HG02642 (cell line): ENCODE data around the gene TSPAN9.

Experiments
- ATAC-seq: cut with Tn5 transposase; IDR thresholded peaks from one replicate; pipeline ENCODE4 v1.9.1; 2021; ENCODE audit warnings: mild to moderate bottlenecking; ENCODE audit not compliant: unreplicated experiment, poor library complexity

TSPAN9 gene

DNA sequence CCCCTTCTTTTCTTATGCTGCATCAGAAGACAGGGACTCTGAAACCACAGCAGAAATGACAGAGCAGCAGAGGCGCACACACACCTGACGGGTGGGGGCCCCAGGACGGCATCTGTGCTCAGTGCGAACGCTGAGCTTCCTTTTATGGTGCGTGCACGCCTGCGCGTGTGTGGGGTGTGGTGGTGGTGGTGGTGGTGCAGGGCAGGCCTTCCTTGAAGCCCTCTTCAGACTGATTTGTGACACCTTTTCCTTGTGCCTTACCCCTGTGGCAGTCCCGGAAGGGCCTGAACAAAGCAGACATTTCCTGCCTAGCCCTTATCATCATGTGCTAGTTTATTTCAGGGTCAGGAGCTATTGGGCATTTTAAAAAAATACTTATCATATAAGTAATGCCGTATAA is 75.7 kb downstream of the TSPAN9 start:
- ATAC-seq: no peak

DNA sequence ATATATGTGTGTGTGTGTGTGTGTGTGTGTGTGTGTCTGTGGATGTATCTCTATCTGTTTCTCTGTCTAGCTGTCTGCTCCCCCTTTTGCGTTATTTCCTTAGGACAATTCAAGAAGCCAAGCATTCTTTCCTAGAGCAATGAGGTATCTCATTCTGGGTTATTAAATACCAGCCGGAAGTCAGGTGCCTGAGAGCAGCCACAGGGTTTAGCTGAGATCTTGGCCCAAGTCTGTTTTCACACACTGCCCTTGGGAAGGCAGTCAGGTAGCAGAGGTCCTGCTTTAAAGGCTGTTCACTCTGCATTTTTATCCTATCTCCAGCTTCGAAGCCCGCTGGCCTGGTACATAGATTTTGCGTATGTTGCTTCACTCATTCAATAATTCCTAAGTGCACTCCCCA is 76.8 kb downstream of the TSPAN9 start:
- ATAC-seq: no peak

DNA sequence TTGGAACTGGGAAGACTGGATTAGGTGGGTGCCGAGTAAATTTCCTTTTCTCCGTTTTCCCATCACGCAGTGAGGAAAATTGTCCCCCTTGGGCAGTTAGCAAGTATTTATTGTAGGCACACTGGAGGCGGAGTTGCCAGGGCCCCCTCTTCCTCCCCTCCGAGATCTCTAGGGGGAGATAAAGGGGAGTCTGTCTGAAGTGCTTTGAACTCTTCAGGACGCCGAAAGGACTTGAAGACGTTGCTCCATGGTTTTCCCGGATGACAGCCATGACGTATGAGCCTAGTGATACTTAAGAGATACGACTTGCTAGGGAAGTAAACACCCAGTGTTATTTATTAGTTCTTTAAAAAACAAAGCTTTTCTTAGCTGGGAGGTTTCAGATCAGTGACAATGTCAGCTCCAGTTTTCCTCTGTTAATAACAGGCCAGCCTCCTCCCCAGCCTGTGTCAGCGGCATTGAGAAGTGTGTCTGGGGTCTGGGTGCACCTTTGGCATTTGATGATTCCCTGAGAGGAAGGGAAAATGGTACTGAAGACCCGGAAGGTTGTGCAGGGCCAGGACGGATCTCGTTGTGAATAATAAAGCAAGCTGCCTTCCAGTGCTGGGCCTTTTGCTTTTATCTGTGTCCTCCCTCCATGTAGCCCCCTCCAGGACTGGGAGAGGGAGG is 78.7 kb downstream of the TSPAN9 start:
- ATAC-seq: no peak

DNA sequence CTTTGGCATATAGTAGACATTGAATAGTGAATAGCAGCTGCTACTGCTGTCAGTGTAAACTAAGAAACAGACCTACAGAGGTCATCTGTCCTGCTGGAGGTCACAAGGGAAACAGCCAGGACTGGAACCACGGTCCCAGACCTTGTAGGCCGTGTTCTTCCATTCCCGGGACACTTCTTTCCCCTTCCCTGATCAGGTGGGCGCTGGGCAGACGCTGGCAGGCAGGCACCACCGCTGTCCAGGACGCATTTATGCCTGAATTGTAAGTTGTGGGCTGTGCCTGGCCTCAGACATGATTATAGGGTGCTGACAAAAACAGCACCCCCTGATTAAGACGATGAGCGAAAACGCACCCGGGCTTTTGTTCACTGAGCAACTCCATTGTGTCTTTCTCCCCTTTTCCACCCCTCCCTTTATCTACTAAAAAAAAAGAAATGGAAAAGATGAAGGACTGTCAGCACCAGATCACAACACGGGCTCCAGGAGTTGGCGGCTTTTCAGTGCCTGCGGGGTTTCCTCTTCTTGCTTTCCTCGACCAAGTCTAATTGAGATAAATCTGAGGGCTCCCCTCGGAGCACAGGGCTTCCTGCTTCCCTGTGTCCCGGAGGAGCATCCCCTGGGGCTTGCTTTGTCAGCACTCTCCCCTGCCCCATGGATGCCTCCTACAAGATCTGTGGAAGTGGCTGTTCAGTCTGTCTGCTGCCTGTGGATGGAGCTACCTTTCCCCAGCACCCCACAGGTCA is 80.6 kb downstream of the TSPAN9 start:
- no peak for ATAC-seq

DNA sequence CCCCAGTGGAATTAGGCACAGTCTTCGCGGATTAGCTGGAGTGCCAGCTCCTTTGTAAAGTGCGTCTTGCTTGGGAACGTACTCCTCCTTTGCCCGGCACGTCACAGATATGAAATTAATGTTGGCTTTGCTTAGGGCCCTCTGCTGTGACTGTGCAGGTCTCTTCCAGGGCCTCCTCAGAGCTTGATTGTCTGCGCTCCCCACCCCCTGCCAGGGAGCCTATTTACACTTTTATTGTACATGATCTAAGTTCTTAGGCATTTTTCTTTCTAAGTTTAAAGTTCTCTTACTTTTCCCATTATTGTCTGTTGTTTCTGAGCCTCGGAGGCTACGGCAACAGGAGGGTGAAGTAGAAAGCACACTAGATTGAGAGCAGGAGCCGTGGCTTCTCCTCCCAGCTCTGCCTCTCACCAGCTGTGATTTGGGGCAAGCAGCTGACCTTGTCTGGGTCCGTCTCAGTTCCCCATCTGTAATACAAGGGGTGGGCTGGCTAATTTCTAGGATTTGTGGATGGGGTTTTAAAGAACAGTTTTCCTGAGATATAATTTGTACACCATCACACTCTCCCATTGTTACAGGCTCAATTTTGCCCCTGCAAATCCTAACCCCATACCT is 81.8 kb downstream of the TSPAN9 start:
- ATAC-seq: no peak

DNA sequence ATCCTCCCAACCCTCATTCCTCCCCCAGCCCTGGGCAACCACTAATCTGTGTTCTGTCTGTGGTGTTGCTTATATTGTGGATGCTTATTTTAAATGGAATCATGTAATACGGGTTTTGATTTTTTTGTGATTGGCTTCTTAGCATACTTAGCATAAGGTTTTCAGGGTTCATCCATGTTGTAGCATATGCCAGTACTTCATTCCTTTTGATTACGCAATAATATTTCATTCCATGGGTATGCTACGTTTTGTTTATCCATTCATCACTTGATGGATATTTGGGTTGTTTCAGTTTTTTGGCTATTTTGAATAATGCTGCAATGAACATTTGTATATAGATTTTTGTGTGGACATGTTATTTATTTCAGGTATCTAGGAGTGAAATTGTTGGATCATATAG is 82.9 kb downstream of the TSPAN9 start:
- no peak for ATAC-seq

DNA sequence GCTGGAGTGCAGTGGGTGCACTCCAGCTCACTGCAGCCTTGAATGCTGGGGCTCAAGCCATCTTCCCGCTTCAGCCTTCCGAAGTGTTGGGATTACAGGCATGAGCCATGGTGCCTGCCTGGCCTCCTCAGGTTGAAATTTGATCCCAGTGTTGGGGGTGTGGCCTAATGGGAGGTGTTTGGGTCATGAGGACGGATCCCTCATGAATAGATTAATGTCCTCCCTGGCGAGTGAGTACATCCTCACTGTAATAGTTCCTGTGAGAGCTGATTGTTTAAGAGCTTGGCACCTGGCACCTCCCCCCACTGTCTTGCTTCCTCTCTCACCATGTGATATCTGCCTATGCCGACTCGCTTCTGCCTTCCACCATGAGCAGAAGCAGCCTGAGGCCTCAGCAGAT is 84.7 kb downstream of the TSPAN9 start:
- ATAC-seq: no peak

DNA sequence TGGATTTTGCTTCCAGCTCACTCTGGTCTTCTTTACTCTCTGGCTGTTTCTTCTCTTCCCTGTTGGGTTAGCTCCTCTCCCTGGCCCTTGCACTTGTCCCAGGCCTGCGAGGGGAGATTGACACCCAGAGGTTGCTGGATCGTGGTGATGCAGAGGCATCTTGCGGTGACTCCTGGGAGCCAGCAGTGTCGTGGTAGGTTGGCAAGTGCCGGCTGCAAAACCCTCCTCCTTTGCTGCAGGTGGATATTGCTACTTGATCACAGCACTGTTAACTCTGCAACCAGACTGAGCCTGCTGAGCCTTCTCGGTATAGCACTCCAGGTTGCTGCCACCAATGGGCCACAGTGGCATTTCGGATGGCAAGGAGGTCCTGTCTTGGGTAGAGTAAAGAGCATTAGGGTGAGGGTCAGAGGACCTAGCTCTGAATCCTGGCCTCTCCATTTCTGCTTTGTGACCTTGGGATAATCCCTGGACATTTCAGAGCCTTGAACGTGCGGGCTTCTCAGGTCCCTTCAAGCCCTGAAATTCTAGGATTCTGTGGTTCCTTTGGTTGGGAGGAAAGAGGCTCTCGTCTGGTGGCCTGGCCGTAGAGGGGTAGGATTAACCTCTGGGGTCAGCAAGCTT is 87.4 kb downstream of the TSPAN9 start:
- no peak for ATAC-seq

DNA sequence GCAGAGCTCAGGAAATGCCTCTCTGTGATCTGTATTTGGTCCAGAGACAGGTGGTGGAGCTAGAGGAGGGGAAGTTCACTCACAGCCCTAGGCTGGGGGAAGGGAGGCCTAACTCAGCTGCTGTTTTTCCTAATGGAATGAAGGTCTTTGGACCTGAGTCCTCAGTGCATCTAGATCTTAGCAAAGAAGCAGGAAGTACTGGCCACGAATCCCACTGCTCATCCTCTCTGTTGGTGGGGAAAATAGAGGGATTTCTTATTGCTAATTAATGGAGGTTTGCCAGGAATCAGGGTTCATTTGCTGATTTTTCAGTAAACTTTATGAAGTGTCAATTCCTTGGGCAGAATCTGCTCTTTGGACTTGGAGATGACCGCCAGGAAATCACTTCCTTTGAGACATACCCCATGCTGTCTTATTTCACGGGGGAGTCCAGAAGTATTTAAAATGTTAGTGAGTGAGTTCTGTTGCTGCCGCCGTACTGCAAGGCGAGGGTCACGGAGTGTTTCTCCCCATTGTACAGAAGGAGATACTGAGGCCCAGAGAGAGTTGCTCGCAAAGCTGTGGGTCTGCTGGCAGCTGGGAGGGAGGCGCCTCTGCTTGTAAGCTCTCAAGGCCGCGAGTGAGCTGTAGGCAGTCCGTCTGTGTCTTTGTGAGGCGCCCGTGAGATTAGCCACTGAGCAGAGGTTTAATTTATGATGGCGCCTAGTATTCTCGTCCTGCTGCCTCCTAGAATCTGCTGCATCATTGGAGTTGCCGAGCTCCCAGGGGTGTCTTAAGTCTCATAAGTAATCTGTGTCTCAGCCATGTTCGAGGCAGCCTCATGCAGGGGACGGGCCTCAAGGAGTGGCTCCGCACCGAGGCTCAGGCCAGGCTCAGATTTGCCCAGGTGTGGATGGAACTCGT is 88.2 kb downstream of the TSPAN9 start:
- ATAC-seq: no peak

DNA sequence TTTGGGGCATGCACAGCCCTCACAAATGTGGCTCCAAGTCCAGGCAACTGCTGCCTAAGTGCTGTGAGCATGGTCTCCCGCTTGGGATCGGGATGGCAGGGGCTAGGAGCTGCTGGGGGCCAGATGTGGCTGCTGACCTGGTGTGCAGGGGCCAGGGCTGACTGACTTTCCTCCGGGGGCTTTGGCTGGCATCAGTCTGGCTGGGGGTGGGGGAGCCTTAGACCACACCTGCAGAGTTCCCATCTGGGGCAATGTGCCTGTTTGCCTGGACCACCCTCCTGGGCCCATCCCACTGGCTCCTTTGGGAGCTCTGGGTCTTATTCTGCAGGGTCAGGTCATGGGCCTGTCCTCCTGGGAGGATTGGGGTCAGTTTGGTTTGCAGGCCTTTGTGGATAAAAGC is 90.5 kb downstream of the TSPAN9 start:
- no peak for ATAC-seq

DNA sequence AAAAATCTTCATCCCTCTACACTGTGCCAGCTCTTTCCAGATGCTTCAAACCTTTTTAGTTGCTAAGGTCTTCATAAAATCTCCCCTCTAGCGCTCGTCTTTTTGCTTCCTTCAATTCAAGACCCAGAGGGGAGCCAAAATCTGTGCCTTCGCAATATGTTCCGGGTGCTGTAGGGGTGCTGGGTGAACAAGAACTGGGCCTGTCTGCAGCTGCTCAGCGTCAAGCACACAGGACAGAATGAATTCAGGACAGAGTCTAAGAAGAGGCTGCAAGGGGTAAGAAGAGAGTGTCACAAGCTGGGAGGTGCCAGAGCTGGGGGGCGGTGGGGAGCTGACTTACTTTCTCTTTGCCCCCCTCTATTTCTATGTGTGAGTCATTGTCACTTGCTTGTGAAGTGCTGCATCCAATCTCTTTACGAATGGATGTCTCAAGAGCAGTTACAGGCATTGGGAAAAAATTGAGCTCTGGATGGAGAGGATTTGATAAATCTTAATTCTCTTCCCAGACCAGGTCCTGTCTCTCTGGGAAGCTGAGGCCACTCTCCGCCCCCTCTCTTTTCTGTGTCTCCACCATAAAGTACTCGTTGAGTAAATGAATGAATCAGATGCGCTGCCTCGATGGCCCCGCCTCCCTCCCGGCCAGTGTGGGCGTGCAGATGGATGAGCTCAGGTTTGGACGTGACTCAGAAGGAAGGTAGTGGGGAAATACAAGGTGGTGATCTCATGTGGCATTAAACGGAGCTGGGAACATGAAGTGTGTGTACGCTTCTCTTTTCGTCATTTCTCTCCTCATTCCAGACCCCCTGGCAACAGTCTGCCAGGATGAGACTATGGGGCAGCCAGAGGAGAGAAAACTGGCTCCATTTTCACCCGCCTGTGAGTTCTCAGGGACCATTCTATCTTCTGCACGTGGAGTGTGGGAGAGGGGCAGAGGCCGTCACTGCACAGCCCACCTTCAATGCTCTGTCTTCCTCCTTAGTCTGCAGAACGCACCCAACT is 91.3 kb downstream of the TSPAN9 start:
- ATAC-seq: no peak

DNA sequence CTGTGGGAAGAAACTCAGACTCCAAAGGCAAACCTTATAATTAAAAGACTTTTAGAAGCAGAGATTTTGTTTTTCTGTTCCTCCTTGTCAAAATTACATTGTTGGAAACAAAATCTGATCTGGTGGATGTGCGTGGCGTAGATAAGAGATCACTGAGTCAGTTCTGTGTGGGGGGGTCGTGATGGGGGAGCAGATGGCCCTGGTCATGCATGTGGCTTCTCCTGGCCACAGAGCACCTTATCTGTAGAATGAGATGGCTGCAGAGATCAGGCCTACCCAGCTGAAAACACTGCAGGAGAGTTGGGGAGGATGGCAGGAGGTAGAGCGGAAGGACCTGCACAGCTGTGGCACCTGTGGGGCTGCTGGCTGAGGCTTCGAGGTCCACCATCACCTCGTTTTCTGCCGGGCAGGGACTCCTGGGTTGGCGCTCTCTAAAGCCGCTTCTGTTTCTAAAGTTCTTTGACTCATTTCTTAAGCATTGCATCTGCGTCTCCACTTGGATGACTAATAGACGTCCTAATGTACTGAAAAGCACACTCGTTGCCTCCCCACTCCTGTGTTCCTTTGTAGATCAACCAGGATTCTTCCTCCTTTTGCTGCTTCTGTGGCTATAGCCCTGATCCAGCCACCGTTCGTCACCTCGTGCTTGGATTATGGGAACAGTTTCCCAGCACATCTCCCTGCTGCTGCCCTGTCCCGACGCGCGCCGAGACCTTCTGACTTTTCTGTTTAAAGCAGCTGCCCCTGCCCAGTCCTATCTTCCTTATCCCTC is 93.4 kb downstream of the TSPAN9 start:
- no peak for ATAC-seq

DNA sequence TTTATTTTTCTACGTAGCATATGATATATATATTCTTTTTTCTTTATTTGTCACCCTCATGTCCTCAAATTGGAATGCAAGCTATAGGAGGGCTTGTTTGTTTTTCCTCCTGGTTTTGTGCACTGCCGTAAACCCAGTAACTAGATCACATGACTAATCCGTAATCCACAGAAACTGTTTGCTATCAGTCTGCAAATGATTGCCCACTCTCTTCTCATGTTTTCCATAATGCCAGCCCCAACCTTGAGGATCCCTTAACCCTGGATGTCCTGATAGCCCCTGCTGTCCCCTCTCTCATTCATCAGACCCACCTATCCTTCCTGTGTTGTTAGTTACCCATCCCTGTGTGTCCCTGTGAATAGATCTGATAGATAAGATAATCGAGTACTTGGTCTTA is 94.0 kb downstream of the TSPAN9 start:
- no peak for ATAC-seq

DNA sequence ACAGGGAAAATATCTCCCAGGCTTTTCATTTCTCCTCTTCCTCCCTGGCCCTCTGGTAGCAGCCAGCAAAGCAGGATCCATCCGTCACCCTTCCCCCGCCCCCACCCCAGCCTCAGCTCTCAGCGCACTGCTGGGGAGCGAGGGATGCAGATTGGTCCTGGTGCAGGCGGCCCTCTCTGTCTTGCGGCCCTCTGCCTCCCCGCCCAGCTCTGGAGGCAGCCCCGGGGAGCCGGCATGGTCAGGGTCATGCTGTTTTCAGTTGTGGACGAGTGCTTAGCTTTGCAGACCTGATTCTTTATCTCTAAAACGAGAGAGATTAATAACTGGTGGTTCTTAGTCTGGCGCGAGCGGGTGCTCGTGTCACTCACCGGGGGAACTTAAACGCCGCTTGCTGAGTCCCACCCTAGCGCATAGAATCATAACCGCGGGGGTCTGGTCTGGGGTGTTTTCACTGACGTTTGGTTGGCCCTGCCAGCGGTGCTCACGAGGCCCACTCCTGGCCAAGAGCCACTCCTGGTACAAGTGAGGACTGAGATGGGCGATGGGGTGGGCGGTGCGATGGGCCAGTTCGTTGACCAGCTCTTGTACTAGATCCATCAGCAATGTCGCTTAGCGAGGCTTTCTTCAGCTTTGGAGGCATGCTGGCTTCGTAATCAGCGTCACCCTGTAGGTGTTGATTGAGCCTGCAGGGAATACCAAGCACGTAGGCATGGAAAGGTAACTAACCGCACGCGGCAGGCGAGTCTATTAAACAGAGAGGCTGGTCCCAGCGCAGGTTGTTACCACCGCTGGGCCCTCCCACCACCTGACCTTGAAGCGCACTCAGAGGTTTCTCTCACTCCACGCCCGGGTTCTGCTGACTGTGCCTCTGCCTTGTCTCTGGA is 95.2 kb downstream of the TSPAN9 start:
- ATAC-seq: no peak

DNA sequence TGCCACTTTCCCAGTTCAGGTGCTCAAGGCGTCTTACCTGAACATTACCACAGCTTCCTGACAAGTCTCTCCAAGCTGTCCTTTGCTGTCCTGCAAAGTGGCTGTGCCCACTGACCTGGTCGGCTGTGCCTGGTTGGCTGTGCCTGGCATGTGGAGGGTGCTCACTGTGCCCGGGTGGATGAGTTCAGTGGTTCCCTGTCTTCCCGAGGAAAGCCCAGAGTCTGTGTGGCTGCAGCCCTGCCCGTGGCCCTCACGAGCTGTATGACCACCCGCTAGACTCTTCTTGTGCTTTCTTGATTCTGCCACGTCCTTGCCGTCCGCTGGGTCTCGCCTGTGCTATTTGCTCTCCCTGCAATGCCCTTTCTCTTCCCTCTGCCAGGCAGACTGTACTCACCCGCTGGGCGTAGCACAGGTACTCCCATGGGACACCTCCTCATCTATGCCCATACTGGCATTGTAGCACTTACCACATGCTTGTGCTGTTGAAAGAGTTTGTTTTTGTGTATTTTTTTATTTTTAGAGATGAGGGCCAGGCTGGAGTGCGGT is 95.9 kb downstream of the TSPAN9 start:
- ATAC-seq: no peak

DNA sequence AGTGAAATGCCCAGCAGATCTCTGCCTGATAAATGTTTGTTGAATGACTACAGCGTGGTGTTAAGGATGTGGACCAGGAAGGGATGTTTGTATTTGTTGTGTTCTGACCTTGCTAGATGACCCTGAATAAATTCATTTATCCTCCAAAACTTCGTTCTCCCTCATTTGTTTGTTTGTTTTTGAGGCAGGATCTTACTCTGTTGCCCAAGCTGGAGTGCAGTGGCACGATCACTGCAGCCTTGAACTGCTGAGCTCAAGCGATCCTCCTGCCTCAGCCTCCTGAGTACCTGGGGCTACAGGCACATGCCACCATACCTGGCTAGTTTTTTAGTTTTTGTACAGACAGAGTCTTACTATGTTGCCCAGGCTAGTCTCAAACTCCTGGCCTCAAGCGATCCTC is 96.7 kb downstream of the TSPAN9 start:
- ATAC-seq: no peak

DNA sequence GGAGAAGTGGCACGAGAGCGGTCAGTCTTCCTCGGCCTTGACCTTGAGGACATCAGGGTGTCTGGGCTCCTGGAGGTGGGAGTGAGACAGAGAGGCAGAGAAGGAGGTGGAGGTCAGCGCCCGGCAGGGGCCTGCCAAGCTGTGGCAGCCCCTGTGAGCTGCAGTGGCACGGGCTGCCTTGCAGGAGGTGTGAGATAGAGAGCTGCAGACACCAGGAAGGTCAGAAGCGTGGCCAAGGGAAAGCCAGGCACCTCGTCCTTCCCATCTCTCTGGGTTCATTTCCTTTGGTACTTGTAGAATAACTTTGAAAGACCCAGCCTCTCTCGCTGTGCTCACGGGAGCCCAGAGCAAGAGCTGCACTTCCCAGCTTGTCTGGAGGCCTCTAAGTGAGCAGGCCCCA is 98.1 kb downstream of the TSPAN9 start:
- ATAC-seq: no peak
